NCI-H146 (cell line): ENCODE results near the gene KDSR.

Source experiments
- DNase-seq: peaks from one replicate; lab custom pipeline; 2025; lab: John Stamatoyannopoulos, UW

KDSR gene

DNA sequence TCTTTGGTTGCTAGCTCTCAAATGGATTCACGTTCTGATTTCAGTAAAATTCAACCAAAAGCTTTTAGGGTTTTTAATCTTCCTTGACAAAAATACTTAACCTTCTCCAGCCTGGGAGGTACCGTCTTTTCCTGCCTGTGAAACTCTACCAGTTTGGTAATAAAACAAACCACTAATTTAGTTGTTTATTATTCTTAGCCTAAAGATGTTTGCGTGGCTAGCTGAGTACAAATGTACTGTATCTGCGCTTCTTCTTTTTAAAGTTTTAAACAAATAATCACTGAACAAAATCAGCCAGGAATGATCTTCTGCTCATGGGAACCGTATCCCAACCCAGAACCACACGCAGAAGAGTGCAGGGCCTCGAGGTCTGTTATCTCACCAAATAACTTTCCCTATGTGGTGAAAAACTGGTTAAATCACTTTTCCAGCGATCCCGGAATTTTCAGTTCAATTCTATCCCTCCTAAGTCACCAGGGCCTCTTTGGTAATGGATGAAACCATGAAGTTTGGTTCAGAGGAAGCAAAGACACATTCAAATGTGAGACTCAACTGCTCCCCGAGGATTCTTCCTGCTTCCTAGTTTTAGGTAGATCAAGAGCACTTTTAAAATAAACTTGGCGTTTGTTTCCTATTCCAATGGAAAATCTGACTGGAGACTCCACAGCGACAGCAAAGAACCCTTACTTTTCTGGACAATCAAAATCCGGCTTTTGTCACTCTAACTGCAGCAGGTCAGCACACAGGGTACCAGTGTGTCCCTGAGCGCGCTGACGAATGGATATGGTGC is 83.5 kb downstream of the KDSR start:
- no peak for DNase-seq

DNA sequence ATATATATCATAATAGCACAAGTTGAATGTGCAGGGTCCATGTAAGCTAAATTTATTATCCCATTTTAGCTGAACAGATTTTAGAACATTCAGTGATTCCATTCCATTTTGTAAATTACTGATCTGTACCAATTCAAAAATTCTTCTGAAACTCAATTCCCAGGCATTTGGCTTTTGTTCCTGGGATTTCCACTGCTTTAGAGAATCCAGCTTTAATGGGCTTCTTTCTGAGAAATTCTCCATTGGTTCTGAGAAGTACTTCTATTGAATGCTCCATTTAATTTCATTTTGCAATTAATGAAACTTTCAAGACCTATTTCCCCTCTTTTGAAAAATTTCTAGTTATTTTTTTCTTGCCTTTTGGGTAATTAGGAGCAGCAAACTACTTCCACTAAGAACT is 84.2 kb downstream of the KDSR start:
- DNase-seq, result no peak
